GM21515 (cell line): Measurements from ENCODE around the gene SPNS3.

Experiments
- ATAC-seq: cut with Tn5 transposase; IDR thresholded peaks from one replicate; pipeline ENCODE4 v1.9.1; 2021; ENCODE audit not compliant: unreplicated experiment

SPNS3 gene

GRCh38 chr17:4433515-4434031, at the start of gene SPNS3:
SPNS3 (plus strand) TSS chr17:4433940; CDS start chr17:4433968, 28 bp downstream.
- ATAC-seq, result no peak

- ATAC-seq, result no peak
These were observed 47.3 kb upstream of the SPNS3 start for GRCh38 chr17:4386406-4386805.

GRCh38 chr17:4387137-4387536, 46.6 kb upstream of the SPNS3 start:
- ATAC-seq, result no peak

GRCh38 chr17:4389079-4389478, 44.7 kb upstream of the SPNS3 start:
- no peak for ATAC-seq

GRCh38 chr17:4393806-4394205, 39.9 kb upstream of the SPNS3 start:
- ATAC-seq, result no peak

- ATAC-seq, result no peak
These were observed 39.3 kb upstream of the SPNS3 start for GRCh38 chr17:4394208-4395110.

GRCh38 chr17:4395111-4395478, 38.6 kb upstream of the SPNS3 start:
- no peak for ATAC-seq

GRCh38 chr17:4397840-4398239, 35.9 kb upstream of the SPNS3 start:
- ATAC-seq, result no peak

GRCh38 chr17:4405038-4405669, 28.6 kb upstream of the SPNS3 start:
- ATAC-seq, result no peak

- no peak for ATAC-seq
These were observed 28.0 kb upstream of the SPNS3 start for GRCh38 chr17:4405699-4406098.

GRCh38 chr17:4406386-4406785, 27.4 kb upstream of the SPNS3 start:
- ATAC-seq, result no peak

GRCh38 chr17:4407216-4407615, 26.5 kb upstream of the SPNS3 start:
- no peak for ATAC-seq

GRCh38 chr17:4407851-4408250, 25.9 kb upstream of the SPNS3 start:
- ATAC-seq, result no peak

- ATAC-seq, result no peak
These were observed 24.1 kb upstream of the SPNS3 start for GRCh38 chr17:4409659-4410058.

- ATAC-seq, result no peak
These were observed 22.5 kb upstream of the SPNS3 start for GRCh38 chr17:4411201-4411600.

GRCh38 chr17:4412933-4413831, 20.6 kb upstream of the SPNS3 start:
- ATAC-seq, result peak; percentile 67

GRCh38 chr17:4417129-4417667, 16.5 kb upstream of the SPNS3 start:
- ATAC-seq, result no peak

GRCh38 chr17:4420692-4421131, 13.0 kb upstream of the SPNS3 start:
- ATAC-seq, result no peak

- no peak for ATAC-seq
These were observed 10.9 kb upstream of the SPNS3 start for GRCh38 chr17:4422864-4423263.

- ATAC-seq, result no peak
These were observed 8.3 kb upstream of the SPNS3 start for GRCh38 chr17:4425398-4425797.
